ENCODE results near the gene NDUFS6. TPM values are rescaled to one million over a fixed set of nuclear protein-coding genes. Genes with fewer than 3 reads are reported as not detected.
A peak's percentile ranks its signal among the peaks of the same experiment; 100 is the strongest.

NDUFS6 gene
- total and polyA plus RNA-seq, 2 of the 8 experiments (the other 6 are each of a cell fraction or from before 2014, with no cell fraction given) = 72.7 to 191 TPM

DNA sequence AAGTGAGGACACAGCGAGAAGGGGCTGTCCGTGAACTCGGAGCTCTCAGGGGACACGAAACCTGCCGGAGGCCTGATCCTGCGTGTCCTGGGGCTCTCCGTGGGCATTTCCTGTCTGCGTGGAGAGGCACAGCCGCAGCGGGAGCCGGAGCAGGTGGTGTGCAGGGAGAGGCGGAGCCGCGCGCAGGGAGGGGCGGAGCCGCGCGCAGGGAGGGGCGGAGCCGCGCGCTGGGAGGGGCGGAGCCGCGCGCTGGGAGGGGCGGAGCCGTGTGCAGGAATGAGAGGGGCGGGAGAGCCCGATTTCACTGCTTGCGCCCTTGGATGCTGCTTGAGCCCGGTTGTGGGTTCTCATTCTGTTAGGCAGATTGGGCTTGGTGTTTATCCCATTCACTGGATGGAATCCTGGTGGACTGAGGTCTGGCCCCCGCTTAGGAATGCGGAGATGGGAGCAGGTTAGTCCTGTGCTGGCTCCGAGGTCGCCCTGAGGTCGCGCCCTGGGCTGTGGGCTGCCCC, 26.7 kb downstream of the NDUFS6 start:
- H2BK12ac ChIP-seq (ENCODE audit: low read depth, low read length) = no peak overlapping the region
- no peak overlapping the region for H3K4ac ChIP-seq (replicated peaks; ENCODE audit: insufficient read length, low read depth, low read length)
- H2AK5ac ChIP-seq (ENCODE audit: low read depth, low read length) = no peak overlapping the region
- no peak overlapping the region for H4K8ac ChIP-seq (ENCODE audit: extremely low read depth, insufficient read depth, low read length)
- H2BK15ac ChIP-seq (ENCODE audit: low read length) = peak overlapping the region; percentile 62; the same call in 1 of the 2 replicates
- H3K4me3 ChIP-seq (ENCODE audit: extremely low read depth in 1 of 4, insufficient read depth in 2 of 4, low read depth in 3 of 4, low read length in 4 of 4) = peak overlapping the region in 2 of 4 experiments; percentile 16 to 47; a peak in 3 of 8 replicates
- ChIA-PET CTCF (ENCODE audit: partially characterized antibody) (interaction anchor here (1.8 kb wide), 1 partner anchor 40 kb away, joined by 4 read pairs; no protein-coding TSS in a partner anchor), POLR2A (ENCODE audit: partially characterized antibody) (interaction anchor here (0.9 to 2.3 kb wide), 5 partner anchors 8 to 58 kb away, joined by 3 to 12 read pairs (median 4); partner anchors contain the start of genes MRPL36 and NDUFS6)
- TF ChIP-seq GTF2F1 (IDR thresholded peaks at IDR 0.05; ENCODE audit: borderline replicate concordance, low read depth, low read length) (no peak), KDM4A (IDR thresholded peaks at IDR 0.05; ENCODE audit: low read depth, low read length, severe bottlenecking) (peak; percentile 7)
- TF ChIP-seq, protein P1, sequence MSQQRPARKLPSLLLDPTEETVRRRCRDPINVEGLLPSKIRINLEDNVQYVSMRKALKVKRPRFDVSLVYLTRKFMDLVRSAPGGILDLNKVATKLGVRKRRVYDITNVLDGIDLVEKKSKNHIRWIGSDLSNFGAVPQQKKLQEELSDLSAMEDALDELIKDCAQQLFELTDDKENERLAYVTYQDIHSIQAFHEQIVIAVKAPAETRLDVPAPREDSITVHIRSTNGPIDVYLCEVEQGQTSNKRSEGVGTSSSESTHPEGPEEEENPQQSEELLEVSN (IDR thresholded peaks at IDR 0.05) = peak; percentile 17; the same call in 1 of the 2 replicates
- peaks cover 0 to 13% (median 7%) of the 10 kb centered on the region in 4 experiments; a peak in 6 of 7 replicates for H3K4me1 ChIP-seq (replicated peaks in 1 of 4; ENCODE audit: control insufficient read depth in 3 of 4, insufficient read depth in 4 of 4, low read length in 3 of 4)
- H3K18ac ChIP-seq (ENCODE audit: extremely low read depth, low read length) = no peak overlapping the region
- no peak overlapping the region for H3K27ac ChIP-seq (ENCODE audit: low read depth, low read length)
- H3K4me2 ChIP-seq (ENCODE audit: insufficient read depth in 1 of 2, low read depth in 2 of 2, low read length in 2 of 2) = peak overlapping the region; percentile 50 to 53
- H3K14ac ChIP-seq (ENCODE audit: insufficient read length) = no peak overlapping the region
- peak overlapping the region; percentile 21; the same call in 1 of the 2 replicates for H2AFZ ChIP-seq (ENCODE audit: low read length)
- FAIRE-seq (no peak), DNase-seq (ENCODE audit: low read depth in 1 of 2, low spot score in 2 of 2) (peak in 1 of 2 experiments; percentile 81)
- no peaks in the 10 kb centered on the region for H3K27me3 ChIP-seq (replicated peaks in 1 of 4; ENCODE audit: control insufficient read depth in 3 of 4, extremely low read depth in 1 of 4, insufficient read depth in 3 of 4, low read length in 3 of 4)
- H3K79me2 ChIP-seq (ENCODE audit: control insufficient read depth in 1 of 2, insufficient read depth in 2 of 2, low read length in 2 of 2) = no peaks in the 10 kb centered on the region
- no peak overlapping the region for H3K9ac ChIP-seq (replicated peaks in 1 of 4; ENCODE audit: extremely low read depth in 1 of 4, low read depth in 3 of 4, low read length in 3 of 4)
- WGBS, 2 experiments (ENCODE audit: extremely low coverage in 1 of 2, insufficient coverage in 1 of 2, insufficient read length in 1 of 2, insufficient replicate concordance in 2 of 2, low coverage in 1 of 2, low lambda C conversion rate in 2 of 2, missing lambda C conversion rate in 1 of 2) = 53% methylated on average over 14 of the region's 39 CpGs; no CpG with 5 or more reads in 1 of the 2 experiments
- H2BK20ac ChIP-seq (ENCODE audit: low read length) = no peak overlapping the region
- no peaks in the 10 kb centered on the region; the same call in 1 of the 2 replicates for H3K23me2 ChIP-seq (ENCODE audit: low read depth, low read length)
- H3K56ac ChIP-seq (replicated peaks; ENCODE audit: insufficient read length, low read depth, low read length) = no peak overlapping the region
- H3K36me3 ChIP-seq (ENCODE audit: control insufficient read depth in 2 of 4, insufficient read depth in 4 of 4, low read length in 3 of 4) = no peaks in the 10 kb centered on the region; a peak in 1 of 8 replicates
- no peak overlapping the region for H4K91ac ChIP-seq (replicated peaks; ENCODE audit: insufficient read length, low read length)
- peaks cover 0 to 2% of the 10 kb centered on the region in 2 experiments for H4K20me1 ChIP-seq (replicated peaks in 1 of 2; ENCODE audit: control insufficient read depth in 1 of 2, insufficient read depth in 2 of 2, low read length in 2 of 2)
- peak overlapping the region; percentile 4 for H4K5ac ChIP-seq (ENCODE audit: insufficient read length, low read depth, low read length)
- H3K79me1 ChIP-seq (ENCODE audit: low read depth, low read length) = peaks cover 2% of the 10 kb centered on the region; the same call in 1 of the 2 replicates
- H2BK120ac ChIP-seq (replicated peaks; ENCODE audit: low read depth, low read length) = no peak overlapping the region
- no peak overlapping the region for H3K23ac ChIP-seq (ENCODE audit: insufficient read length)
- no peaks in the 10 kb centered on the region for H3K9me3 ChIP-seq (ENCODE audit: insufficient read depth in 2 of 2, low read depth in 1 of 2, low read length in 1 of 2)
- peak overlapping the region; percentile 56; the same call in 1 of the 2 replicates for H2BK5ac ChIP-seq (ENCODE audit: low read depth, low read length)
